HTERT RPE-1 (cell line): Measurements from ENCODE around the gene EPB42.
"Not testable (repeated sequence)": the region's sequence is repeated elsewhere in the genome, so short reads cannot be mapped to it uniquely, and the experiment has no call there.

Experiments
- in situ Hi-C: fragments of 300-500 bp; cut with MboI; formaldehyde crosslinking; loops from 4 replicates; pipeline ENCODE4 v1.14.3; 2020; ENCODE audit warnings: low sequenced_read_pairs

Gene EPB42

GRCh38 chr15:43242616-43243015 is 21.8 kb upstream of the EPB42 start:
- in situ Hi-C loops: no loop called here

GRCh38 chr15:43241100-43241499 is 20.3 kb upstream of the EPB42 start:
- in situ Hi-C loops: no loop called here

DNA sequence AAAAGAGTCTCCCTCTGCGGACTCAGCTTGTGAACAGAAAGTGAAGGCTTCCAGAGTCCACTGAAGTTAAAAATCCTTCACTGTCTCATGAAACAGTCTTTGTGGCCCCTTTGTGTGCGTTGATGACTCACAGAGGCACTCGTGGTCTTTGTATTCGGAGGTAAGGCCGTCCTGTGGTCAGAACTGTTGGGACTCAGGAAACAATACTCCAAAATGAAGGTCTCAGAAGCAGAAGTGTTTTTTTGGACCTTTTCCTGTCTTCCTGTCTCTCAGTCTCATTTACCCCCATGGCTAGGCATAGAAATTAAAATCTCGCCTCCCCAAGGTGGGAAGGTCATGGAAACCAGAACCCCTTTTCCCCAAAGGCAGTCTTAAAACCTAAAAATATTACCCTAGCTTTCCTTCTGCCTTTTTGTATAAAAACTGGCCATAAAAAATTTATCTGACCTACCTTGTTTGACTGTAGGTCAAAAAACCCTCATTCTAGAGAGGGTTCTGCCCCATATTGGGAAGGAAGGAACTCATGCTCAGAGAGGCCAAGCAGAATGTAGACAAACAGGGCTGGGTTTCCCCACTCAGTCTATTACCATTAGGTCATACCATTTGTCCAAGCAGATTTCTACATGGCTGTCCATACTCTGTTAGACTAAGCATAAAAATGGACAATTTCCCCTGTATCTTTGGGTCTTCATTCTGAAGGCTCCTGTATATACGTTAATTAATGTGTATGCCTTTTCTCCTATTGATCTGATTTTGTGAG is 19.1 kb upstream of the EPB42 start:
- in situ Hi-C loops: no loop called here

GRCh38 chr15:43238671-43239131 is 17.9 kb upstream of the EPB42 start:
- in situ Hi-C loops: no loop called here

DNA sequence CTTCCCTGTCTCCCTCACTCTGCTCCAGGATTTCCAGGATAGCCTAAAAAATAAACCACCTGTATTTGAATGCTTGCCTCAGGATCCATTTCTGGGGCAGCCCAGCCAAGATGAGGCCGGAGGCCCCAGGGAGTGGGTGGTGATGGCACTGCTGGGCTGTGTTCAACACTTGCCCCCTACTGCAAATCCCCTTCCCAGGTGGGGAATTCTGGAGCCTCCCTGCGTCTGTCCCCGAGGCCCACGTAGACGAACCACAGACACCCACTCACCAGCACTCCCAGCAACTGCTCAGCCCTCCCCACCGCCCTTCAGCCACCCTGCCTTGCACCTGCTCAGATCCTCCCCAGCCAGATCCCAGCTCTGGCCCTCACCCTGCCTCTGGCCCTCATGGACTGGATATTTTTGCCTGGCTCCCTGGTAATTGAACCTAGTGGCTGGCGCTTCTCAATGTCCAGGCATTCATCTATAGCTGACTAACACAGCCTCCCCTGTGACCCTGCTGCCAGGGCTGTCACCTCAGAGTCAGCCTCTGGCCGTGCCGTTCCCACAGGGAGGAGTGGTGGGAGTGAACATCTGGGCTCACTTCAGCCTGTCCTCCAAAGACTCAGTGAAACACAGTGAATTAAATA is 17.1 kb upstream of the EPB42 start:
- in situ Hi-C loops: no loop called here

DNA sequence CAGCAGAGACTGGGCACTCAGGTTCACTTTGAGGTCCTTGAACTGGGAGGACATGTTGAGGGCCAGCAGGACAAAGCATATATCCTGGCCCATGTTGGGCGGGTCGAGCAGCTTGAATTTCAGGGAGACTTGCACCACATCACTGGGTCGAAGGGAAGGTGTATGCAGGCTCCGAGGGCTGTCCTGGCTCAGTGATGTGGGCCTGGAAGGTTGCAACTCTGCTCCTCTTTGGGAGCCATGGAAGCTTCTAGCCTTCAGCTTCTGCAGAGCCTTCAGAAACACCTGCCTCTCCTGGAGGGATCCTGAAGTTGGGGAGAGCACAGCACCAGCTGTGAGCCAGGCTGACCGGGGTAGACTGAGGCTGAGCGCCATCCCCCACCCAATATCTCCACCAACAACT is 14.7 kb upstream of the EPB42 start:
- in situ Hi-C loops: no loop called here

GRCh38 chr15:43232289-43232874 is 11.6 kb upstream of the EPB42 start:
- in situ Hi-C loops: no loop called here

DNA sequence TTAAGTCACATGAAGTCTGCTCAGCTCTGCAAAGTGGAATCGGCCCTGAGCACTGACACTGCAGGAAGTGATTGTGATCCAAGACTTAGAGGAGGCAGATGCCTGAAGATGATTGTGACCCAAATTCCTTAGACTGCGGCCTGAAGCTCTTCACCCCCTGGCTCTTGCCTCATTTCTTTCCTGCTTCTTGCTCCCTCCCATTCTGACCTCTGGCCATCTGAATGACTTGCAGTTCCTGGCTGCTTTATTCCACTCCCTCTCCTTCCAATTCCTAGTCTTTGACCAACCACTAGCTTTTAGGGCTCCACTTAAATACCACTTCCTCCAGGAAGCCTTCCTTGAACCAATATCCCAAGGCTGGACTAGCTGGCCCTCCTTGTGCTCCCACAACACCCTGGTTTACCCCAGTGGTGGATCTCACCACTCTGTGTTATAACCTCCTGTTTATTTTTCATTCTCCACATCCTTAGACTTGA is 9.9 kb upstream of the EPB42 start:
- in situ Hi-C loops: no loop called here

DNA sequence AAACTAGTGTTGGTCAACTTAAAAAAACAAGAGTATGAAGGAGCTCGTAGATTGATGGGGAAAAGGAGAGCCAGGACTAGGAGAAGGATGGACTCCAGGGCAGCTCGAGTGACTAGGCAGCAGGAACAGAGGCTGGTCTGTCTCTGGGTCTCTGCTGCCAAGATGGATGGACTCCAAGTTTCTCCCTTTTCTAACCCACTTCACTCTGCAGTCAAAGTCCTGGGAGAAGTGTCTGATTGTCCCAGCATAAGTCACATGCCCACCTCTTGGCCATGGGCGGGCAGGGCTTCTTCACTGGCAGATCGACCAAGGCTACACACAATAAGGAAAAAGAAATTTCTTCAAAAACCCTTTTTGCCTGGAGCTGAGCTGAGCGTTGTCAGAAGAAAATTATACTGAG is 9.2 kb upstream of the EPB42 start:
- in situ Hi-C loops: no loop called here

DNA sequence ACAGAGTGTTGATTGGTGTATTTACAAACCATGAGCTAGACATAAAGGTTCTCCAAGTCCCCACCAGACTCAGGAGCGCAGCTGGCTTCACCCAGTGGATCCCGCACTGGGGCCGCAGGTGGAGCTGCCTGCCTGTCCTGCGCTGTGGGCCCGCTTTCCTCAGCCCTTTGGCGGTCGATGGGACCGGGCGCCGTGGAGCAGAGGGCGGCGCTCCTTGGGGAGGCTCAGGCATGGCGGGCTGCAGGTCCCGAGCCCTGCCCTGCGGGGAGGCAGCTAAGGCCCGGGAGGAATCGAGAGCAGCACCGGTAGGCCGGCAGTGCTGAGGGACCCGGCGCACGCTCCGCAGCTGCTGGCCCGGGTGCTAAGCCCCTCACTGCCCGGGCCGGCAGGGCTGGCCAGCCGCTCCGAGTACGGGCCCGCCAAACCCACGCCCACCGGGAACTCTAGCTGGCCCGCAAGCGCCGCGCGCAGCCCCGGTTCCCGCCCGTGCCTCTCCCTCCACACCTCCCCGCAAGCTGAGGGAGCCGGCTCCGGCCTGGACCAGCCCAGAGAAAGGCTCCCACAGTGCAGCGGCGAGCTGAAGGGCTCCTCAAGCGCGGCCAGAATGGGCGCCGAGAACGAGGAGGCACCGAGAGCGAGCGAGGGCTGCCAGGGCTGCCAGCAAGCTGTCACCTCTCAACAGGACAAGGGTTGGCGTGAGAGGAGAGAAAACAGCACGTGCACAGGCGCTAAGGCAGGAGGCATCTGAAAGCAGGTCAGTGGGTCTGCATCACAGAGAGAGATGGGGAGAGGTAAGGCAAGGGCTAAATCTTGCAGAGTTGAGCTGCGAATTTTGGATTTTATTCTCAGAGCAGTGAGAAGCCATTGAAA is 5.9 kb upstream of the EPB42 start:
- in situ Hi-C loops: no loop called here

DNA sequence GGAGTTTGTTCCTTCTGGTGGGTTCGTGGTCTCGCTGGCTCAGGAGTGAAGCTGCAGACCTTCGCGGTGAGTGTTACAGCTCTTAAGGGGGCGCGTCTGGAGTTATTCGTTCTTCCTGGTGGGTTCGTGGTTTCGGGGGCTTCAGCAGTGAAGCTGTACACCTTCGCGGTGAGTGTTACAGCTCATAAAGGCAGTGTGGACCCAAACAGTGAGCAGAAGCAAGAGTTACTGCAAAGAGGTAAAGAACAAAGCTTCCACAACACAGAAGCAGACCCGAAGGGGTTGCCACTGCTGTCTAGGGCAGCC is 5.1 kb upstream of the EPB42 start:
- in situ Hi-C loops: not testable (repeated sequence)

DNA sequence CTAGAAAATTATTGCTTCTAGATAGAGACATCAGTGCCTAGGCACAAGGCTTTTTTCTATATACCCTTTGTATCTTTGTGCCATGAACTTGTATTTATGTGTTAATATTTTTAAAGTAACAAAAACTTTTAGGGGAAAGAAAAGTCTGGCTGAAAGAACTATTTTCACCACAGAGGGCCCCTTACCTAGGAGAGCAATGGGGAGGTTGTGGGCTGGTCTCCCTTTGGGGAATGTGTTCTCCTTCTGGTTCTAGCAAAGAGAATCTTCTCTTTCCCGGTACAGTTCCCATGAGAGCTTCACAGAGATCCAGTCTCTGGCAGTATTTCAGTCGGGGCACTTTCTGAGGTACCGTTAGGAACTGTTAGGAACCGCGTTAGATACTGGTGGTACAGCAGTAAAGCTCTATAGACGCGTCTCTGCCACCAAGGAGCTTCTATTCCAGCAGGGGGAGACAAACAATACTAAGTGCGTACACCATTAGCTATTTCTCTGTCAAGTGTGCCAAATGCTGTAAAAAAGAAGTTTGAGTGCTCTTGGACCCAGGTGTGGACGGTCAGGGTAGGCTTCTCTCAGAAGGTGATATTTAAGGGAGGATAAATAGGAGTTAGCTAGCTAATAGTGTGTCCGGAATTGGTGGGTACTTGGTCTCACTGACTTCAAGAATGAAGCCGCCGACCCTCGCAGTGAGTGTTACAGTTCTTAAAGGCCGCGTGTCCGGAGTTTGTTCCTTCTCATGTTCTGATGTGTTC is 4.6 kb upstream of the EPB42 start:
- in situ Hi-C loops: no loop called here

- in situ Hi-C loops: no loop called here
Measured at GRCh38 chr15:43221422-43221821, 604 bp upstream of the EPB42 start.

- in situ Hi-C loops: no loop called here
Measured at GRCh38 chr15:43219929-43220928, 589 bp downstream of the EPB42 start.

GRCh38 chr15:43218908-43219706 is 1.7 kb downstream of the EPB42 start:
- in situ Hi-C loops: no loop called here

- in situ Hi-C loops: no loop called here
Measured at GRCh38 chr15:43215961-43216360, 4.9 kb downstream of the EPB42 start.

DNA sequence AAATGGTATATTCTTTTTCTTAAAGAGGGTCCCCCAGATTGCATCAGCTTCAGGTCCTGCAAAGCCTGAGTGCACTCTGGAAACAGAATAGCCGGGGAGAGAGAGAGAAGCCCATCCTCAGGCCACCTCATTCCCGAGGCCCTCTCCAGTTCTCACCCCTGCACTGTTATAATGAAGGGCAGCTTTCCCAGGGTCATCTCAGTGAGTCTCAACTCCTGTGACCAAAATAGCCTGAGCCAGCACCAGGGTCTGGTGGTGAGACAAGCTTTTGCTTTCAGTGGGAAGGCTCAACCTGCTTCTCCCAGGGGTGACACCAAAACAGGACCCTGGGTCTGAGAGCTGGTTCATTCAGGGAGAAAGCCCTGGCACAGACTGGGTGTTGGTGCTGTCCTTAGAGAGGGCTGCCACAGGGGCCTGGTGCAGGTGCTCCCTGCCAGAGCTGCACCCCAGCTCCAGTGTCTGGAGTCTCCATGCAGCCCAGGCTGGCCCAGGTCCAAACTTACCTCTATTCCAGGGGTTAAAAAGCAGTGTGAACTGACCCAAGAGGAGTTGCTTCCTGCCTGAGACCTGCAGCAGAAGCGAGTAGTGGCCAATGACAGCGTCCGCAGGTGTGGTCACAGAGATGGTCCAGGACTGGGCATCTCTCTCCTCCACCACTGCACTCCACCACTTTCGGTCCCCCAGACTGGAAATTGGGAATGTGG is 6.1 kb downstream of the EPB42 start:
- in situ Hi-C loops: no loop called here

DNA sequence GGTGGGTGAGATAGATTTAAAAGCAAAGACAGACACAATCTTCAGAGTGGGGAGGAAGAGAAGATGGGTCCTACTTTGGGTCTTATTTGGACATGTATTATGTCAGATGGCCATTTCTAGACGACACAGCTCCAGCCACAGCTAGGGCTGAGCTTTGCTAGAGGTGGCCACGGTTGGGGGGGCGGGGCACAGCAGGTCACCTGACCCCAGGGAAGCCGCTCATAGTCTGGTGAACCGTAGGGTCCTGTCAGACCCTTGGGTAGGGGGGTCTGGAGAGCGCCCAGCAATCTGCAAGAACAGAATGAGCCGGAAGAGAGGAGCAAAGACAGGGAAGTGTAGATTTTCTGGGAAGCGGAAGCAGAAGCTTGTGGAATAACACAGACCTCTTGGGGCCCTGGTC is 6.6 kb downstream of the EPB42 start:
- in situ Hi-C loops: no loop called here
